Putamen (tissue), 1 donor: ENCODE data around the gene NMNAT2.

Experiments used
- DNase-seq: peaks from one replicate; pipeline ENCODE4 v3.0.0-alpha.2; 2016; ENCODE audit warnings: low spot score

NMNAT2 gene

DNA sequence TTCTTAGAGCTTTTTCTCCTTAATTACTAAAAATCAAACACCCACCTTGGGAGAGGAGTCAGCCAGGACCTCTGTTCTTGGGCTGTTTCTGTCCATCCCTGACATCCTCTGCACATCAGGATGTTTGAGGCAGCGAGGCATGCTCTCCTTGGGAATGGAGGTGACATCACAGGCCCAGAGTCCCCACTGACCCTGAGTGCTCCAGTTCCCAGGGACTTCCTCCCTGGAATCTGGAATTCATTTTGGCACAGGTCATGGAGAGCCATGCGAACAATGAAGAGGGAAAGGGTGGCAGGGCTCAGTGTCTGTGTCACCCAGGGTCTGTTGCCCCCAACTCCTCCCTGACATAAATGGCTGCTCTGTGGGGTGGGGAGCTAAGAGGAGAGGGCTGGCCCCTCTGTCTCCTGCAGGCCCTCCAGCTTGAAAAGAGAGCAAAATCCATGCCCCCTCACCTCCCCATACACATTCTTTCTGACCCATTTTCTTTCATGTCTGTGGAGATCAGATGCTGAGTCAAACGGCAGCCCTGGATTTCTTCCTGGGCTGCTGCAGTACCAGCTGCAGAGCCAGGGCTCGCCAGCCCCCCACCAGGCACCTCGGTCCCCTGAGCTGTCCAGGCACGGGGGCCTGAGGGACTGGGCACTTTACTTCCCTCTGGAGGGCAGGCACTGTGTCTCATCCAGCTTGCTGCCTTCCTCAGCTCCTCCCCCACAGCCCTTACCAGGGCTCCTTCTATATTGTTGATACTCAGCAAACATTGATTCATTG lies 102.0 kb downstream of the NMNAT2 start:
- DNase-seq = no peak

DNA sequence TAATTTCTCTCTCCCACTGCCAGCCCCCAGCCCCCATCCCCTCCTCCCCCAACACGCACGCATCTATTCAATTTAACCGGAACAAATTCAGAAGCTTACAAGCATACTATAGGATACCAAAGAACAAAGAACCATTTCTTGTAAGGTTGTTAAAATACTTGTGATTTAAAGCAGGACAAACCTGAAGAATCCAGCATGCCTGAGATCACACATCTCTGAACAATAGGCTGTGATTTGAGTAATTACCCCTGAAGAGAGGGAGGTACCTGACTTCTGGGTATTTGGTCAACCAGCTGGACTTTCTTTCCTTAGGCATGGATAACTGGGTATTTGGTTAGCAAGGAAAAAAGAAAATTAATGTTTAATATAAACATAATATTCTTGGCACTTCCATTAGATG lies 105.1 kb downstream of the NMNAT2 start:
- DNase-seq = no peak

DNA sequence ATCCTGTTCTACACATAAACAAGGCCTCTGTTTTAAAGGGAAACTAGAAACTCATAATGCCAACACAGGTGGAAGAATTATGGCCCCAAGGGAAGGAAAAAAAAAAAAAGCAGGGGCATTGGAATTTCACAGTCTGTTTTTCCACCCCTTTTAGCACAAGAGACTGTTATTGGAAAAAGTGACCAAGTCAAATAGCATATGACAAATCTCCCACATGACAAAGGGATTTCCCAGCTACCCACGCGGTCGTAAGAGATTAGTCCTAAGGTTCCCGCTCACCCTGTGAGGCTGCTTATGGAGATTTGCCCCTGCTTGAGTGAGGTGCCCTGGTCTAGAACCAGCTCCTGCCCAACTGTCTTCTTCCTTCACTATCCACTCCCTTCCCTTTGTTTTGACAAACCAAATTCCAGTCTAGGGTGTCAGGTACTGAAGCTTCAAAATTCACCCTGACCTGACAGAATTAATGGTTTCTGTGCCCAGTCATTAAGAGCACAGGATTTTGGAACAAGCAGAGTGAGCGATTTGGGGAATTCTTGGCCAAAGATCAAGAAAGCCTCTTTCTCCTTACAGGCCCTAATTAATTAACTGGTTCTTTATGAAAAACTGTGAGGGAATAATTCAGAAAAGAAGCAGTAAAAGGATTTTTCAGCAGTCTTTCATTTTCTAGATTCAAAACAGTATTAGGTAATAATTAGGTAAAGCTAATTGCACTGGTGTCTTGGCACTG lies 107.3 kb downstream of the NMNAT2 start:
- DNase-seq = no peak

DNA sequence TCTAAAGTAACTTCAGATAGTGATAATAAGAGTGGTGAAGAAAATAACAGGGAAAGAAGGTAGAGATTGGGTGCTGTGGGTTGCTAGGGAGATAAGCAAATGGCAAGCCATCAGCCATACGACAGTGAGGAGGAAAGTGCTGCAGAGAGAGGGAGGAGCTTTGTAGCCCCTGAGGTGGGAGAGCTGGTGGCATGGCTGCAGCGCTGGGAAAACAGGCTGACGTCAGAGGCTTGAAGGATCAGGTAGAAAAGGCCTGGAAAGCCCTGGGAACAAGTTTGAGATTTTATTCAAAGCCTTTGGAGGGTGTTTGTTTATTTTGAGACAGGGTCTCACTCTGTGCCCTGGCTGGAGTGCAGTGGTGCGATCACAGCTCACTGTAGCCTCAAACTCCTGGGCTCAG lies 109.5 kb downstream of the NMNAT2 start:
- DNase-seq = no peak

DNA sequence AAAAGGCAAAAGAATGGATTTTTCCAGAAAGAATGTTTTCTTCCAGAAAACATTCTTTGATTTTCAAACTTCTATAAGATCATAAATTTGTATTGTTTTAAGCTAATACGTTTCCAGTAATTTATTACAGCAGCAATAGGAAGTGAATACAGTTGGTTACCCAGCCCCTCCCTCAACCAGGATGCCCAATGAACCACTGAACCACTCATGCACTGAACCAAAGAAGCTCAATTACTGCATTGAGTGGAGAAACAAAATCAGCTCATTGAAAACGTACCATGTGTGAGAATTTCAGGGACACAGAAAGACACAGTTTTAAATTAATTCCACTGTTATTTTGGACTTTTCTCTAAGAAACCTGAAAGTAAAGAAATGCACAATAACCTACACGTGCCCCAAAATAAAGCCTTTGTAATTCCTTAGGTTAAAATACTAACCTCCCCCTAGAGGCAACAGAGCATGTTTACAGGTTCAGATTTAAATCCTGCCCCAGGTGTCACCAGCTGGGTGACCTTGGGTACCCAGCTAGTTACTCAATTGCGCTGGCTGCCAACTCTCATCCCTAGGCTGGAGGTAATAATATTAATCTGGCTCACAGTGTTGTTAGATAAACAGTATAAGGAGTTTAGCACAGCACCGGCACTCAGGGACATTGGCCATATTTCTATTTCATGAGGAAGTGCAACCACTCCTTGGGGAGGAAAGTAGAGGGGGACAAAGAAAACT lies 111.7 kb downstream of the NMNAT2 start:
- no peak for DNase-seq

DNA sequence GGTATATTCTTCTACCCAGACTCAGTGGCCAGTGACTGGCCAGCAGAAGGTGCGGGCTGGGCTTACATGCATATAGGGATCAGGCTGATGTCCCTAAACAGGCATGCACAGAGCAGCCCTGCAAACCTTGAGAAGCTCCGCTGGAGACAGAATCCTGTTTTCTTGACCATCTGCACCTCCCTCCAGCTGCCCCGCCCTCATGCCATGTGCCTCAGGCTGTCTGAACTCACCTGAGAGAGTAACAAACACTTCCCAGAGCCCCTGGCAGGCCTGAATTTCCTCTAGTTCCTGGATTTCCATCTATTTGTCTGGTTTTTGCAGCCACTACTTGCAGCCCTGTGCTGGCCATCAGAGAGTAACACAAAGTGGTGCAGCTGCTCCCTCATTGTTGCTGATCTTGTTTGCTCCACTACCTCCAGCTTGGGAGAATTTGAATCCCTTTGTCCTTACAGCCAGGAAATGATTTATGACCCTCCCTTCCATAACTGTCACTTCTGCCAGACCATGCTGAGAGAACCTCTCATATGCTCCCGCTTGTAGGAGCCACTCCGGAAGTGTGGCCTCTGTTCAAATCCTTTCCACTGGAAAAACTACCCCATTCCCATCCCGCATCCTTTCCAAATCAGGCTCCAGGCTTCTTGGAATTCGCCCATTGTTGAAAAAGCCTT lies 113.6 kb downstream of the NMNAT2 start:
- no peak for DNase-seq

DNA sequence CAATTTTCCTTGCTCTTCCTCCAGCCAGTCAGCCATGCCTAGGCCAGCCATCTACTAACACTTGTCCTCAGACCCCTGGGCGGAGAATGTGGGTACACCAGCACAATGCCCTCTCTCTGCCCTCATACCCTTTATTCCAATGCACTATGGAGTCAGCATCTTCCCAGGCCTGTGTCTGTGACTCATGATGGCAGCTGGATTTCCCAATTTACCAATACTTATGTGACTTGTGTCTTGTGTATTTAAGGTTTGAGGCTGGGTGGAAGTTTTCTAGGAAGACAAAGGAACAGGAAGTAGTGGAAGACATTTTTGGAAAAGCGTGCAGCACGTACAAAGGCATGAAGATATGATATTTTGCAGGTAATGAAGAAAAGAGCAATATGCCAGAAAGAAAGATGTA lies 114.3 kb downstream of the NMNAT2 start:
- no peak for DNase-seq

DNA sequence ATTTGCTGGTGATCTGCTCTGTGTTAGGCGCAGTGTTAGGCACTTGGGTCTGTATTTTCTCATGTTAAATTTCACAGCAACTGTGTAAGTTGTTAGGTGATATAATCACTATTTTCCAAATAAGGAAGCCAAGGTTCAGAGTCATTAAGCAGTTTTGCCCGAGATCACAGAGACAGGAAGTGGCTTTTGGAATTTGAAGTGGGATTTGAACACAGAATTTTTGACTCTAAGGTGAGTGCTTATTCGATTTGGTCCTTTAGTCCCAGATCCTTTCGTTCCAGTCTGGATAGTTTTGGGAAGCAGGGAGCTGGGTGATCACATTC lies 114.9 kb downstream of the NMNAT2 start:
- DNase-seq = no peak

DNA sequence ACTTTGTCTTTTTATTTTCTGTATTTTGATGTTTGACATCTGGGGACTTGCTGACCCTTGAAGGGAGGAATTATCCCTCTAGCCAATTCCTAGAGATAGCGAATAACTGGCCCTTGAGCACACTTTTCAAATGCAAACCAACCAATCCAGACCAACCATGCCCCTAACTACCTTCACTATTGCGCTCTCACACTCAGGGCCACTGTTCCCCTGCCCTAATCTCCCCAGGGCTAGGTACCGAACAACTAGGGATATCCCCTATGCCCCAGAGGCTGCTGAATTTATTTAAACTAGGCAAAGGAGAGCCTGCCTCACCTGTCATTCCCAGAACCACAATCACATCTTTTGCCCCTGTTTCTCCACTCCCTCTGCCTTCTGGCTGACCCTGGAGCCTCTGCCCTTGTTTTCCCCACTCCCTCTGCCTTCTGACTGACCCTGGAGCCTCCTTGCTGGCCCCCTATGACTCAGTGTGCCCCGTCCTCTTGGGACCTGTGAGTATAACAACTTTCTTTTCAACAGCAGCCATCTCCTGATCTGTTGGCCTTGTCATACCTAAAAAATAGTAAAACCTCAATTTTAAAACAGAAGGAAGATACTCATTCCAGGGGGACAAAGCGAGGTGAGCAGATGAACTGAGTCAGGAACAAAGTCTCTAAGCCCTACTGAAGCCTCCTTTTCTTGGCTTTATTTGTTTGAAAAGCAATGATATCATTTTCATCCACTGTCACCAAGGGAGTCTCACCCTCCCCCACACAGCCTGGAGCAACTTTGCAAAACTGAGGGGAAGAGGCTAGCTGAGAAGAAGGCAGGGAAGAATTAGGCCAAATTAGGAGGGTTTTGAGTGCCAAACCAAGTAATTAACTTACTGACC lies 115.5 kb downstream of the NMNAT2 start:
- no peak for DNase-seq

DNA sequence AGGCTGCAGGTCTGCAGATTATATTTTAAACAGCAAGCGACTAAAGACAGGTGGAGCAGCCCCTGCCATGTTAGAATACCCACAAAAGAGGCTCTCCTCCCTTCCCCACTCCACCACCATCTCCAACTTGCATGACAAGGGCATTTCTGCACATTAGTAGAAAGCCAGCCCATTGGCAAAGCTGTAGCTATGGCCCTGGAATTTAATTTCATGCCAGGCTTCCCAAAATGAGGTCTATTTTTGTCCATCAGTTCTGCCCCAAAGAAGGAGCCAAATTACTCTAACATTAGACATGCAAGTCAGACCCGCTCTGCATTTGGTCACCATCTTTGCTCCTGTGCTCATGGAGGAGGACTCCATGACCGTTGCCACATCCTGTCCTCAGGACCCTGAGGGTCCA lies 116.9 kb downstream of the NMNAT2 start:
- no peak for DNase-seq

DNA sequence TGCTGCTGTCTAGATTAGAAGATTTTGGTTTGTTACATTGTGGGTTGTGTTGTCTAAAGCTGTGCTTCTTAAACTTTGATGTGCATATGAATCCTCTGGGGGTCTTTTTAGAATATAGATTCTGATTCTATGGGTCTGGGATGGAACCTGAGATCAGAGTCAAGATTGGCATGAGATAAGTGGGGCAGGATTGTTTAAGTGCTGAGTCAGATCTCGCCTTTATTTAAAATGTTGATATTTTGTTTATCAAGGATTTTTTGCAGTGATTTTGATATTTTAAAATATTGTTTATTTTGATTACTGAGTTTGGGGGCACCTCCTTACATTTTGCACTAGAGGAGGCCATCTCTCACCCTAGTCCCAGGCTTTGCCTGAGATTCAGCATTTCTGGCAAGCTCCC lies 117.4 kb downstream of the NMNAT2 start:
- DNase-seq = no peak

DNA sequence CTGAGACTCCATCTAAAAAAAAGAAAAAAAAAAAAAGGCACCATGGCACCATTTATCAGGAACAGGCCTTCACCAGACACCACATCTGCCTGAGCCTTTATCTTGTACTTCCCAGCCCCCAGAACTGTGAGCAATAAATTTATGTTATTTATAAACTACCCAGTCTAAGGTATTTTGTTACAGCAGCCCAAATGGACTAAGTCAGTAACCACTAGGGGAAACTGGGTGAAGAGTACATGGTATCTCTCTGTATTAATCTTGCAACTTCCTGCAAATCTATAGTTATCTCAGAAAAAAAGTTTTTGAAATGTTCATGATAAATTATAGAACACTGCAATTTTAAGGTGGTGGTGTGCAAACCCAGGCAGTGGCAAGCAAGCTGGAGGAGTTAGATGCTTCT lies 117.8 kb downstream of the NMNAT2 start:
- no peak for DNase-seq

DNA sequence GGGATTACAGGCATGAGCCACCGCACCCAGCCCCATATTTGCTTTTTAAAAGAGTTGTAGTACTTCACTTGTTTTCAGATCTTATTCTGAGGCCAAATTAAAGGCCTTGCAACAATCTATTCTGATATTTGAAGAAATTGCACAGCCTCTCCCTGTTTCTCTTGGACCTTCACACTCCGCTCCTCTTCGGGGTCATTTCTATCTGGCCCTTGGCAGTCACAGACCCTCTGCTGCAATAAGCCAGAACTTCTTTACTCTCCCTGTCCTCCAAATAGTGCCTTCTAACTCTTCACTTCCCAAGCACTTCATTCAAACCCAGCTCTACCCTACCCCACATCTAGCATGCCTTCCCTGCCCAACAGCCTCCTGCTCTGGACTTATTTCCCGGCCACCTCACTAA lies 121.4 kb downstream of the NMNAT2 start:
- DNase-seq = no peak

DNA sequence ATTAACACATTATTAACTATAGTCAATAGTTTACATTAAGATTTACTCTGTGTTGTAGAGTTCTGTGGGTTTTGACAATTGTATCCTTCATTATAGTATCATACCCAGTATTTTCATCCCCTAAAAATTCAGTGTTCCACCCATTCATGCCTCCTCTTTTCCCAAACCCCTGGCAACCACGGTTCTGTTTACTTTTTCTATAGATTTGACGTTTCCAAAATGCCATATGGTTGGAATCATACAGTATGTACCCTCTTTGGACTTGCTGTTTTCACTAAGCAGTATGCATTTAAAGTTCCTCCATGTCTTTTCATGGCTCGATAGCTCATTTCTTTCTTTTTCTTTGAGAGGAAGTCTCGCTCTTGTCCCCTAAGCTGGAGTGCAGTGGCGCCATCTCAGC lies 122.7 kb downstream of the NMNAT2 start:
- no peak for DNase-seq

DNA sequence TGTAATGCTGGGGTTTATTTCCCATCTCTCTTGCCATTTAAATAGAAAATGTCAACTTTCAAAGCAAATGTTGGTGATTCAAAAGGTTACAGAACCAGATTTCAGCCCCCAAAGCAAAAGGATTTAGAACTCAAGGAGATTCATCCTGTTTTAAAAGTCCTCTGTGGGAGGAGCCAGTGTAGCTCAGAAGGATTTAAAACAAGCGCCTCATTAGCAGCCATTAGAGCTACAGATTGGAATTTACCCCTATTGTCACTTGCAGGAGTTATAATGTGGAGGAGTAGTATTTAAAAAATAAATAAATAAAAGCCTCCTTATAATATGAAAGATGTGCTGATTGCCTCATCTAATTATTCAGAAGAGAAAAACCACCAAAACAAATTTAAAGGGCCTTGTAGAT lies 124.3 kb downstream of the NMNAT2 start:
- DNase-seq = no peak

DNA sequence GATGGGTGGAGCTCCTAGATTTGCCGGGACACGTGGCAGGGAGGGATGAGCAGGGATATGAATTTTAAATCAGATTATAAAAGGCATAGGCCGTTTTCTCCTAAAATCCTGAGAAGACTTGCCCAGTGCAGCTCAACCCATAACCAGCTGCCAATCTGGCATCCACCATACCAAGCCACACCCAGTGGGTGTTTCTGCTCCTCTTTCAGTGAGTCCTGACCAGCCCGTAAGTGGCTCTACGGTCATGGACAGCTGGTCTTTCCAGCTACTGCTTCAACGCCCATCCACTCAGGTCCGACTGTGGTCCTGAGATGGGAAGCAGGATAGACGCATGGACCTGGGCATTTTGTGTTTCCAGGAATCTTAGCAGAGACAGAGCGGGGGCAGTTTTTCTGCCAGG lies 124.9 kb downstream of the NMNAT2 start:
- DNase-seq = no peak

DNA sequence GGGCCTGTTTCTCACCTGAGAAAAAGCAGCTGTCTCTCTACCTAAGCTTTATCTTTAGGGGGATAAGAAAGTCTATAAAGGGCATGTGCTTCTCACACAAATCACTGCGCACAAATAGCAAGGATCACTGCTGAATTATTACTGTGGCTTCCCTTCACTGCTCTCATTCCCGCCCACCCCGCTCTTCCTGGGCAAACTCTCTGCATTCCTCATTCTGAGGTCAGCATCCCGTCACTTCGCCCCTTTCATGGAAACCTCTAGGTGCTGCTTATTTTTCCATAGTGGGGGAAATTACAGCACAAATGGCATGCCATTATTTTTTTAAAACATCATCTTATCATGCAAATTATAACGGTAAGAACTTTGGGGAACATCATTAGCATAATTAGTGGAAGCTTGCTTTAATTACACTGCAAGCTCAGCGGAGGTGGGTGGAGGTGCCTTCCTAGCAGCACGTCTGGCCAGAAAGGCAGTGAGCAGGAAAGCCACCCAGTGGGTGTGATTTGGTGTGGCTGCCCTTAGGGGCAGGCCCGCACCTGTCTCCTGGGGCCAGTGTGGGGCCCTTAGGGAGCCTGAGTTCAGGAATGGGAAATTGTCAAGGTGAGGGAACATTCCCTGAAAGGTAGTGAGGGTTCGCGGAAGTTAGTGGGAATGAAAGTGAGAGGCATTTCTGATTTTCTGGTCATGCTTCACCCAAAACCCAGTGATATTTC lies 126.2 kb downstream of the NMNAT2 start:
- DNase-seq = no peak

DNA sequence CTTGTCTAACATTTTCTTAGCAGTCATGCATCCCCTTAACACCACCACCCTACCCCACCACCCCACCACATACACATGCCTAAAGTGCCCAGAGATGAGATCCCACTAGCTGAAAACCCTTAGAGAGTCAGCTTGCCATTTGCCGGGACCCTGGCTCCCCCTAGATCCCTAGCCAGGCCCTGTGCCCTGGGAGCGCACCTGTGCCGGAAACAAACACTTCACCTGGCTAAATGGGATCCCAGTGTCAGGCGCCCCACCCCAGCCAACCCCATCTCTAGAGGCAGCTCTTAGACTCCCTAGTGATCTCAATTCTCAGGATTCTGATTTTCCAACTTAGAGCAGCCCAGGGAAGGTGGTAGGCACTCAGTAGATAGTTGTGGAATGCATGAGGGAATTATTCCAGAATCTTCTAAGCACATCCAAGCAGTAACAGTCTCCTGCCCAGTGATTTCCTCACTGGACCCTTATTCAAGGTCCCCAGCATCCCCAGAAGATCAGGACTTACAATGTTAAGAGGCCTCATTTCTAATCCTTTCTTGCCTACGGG lies 126.9 kb downstream of the NMNAT2 start:
- no peak for DNase-seq

DNA sequence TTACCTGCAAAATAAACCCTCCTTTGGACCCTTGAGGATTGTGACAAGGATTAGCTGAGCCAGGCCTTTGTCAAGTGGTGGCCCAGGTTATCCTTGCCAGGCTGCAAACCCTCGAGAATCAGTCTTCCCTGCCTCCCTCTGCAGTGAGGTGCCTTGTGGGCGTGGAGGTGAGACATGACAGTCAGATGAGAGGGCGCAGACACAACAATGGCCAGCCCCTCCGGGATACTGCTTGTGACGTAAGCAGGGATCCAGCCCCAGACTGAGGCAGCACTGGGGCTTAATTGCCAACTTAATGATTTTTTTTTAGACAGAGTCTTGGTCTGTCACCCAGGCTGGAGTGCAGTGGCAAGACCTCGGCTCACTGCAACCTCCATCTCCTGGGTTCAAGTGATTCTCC lies 127.6 kb downstream of the NMNAT2 start:
- no peak for DNase-seq

DNA sequence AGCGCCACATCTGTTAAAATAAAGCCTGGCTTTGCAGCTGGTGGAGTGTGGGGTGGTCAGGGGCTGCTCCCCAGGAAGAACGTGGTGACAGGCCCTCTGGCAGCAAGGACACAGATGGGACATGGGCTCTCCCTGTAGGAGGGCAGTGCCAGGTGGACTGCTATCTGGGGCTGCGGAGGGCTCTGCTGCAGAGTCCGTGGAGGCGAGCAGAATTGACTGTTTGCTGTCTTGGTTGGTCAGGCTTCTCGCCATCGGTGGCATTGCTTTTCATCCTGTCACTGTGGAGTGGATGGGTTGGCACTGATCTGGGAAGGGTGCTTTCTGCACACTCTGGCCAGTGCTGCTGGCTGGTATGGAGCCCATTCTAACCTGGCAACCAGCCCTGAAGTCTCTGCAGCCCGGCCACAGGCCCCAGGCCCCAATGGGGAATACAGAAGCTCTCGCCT lies 129.1 kb downstream of the NMNAT2 start:
- no peak for DNase-seq

DNA sequence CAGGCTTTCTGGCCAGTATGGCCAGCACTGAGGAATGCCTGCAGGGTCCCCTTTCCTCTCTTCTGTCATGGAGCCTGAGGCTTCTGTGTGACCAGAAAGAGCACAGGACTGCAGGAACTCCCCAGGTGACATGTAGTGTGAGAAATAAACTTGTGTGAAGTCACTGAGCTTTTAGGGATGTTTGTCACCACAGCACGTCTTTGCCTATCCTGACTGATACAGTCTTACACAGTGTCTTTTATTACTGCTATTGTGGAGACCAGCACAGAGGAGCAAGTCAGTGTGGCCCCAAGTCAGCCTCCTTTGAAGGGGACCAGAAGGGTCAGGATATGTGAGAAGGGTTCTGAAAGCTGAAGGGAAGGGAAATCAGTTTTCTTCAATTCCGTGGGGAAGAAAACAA lies 129.6 kb downstream of the NMNAT2 start:
- DNase-seq = no peak
